Suprapubic skin (tissue), 4 donors: ENCODE results near the gene USP14.
"Not testable (repeated sequence)": the region's sequence is repeated elsewhere in the genome, so short reads cannot be mapped to it uniquely, and the experiment has no call there.

Source experiments
- CTCF ChIP-seq, 2 donors: fragments of 200-600 bp in 1 of 2; fragments of 450-650 bp in 1 of 2; sonication (generic) in 1 of 2; IDR thresholded peaks; one replicate each; pipeline ENCODE4 v1.5.1; 2016 to 2019; ENCODE audit warnings: antibody characterized with exemption in 2 of 2, mild to moderate bottlenecking in 1 of 2, moderate library complexity in 1 of 2
- EP300 ChIP-seq: sonication (generic); formaldehyde crosslinking; IDR thresholded peaks from one replicate; pipeline ENCODE4 v1.6.1; 2017; ENCODE audit warnings: antibody characterized with exemption
- POLR2A ChIP-seq, 2 donors: fragments of 450-650 bp; IDR thresholded peaks; one replicate each; pipeline ENCODE4 v1.6.1; 2017; ENCODE audit warnings: antibody characterized with exemption in 2 of 2, mild to moderate bottlenecking in 2 of 2, moderate library complexity in 2 of 2
- POLR2AphosphoS5 ChIP-seq, 3 donors: sonication (generic); formaldehyde crosslinking; IDR thresholded peaks; one replicate each; pipeline ENCODE4 v1.6.1; 2017; ENCODE audit warnings: antibody characterized with exemption in 3 of 3

GRCh38 chr18:108665-109063 is 49.7 kb upstream of the USP14 start:
- not testable (repeated sequence) for TF ChIP-seq POLR2A (IDR thresholded peaks at IDR 0.05); CTCF (IDR thresholded peaks at IDR 0.05); EP300; POLR2AphosphoS5 (IDR thresholded peaks at IDR 0.05)
